Cerebellar nuclear complex (tissue), 1 donor: ENCODE data around the gene TBCCD1.

Source experiments
- DNase-seq, 2 experiments: peaks; one replicate each; lab custom pipeline; 2025; lab: John Stamatoyannopoulos, UW

The TBCCD1 gene, protein sequence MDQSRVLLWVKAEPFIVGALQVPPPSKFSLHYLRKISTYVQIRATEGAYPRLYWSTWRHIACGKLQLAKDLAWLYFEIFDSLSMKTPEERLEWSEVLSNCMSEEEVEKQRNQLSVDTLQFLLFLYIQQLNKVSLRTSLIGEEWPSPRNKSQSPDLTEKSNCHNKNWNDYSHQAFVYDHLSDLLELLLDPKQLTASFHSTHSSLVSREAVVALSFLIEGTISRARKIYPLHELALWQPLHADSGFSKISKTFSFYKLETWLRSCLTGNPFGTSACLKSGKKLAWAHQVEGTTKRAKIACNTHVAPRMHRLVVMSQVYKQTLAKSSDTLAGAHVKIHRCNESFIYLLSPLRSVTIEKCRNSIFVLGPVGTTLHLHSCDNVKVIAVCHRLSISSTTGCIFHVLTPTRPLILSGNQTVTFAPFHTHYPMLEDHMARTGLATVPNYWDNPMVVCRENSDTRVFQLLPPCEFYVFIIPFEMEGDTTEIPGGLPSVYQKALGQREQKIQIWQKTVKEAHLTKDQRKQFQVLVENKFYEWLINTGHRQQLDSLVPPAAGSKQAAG

DNA sequence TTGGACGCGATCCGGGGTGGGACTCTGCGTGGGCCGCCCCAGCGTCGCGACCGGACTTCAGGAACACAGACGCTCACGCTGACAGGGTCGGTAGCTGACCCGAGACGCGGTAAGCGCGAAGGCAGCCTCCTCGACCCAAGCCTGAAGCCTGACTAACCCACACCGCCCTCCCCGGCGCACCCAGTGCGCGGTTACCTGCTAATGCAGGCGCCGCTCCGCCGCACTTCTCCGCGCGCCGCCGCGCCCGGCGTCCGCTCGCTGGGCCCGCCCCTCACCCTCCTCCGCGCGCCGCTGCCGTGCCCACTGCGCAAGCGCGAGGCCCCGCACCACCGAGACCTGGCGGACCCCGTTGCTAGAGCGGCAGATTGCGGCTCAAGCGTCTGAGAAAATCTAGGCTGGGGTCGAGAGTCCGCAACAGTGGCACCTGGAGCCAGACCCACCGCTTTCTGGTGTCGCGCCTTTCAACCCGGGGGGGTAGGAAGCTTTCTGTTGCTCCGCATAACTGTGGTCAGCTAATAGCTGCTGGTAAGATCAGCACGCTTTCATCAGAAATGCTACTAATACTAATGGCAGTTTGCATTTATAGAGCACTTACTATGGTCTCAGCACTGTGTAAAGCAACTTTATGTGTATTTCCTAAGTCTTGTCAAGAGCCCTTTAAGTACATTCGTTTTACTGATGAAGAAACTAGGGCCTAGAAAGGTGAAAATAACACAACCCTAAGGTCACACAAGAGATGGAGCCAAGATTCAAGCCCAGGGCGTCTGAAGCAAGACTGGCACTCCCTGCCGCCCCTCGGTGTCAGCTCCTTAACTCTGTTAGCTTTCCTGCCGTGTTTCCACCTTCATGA is at the start of gene TBCCD1:
TBCCD1 (minus strand) TSS at position 268 of the 850 bp plus-strand sequence. CDS start 3,010 bp downstream, outside the sequence.
- DNase-seq = peak; percentile 6 to 81

DNA sequence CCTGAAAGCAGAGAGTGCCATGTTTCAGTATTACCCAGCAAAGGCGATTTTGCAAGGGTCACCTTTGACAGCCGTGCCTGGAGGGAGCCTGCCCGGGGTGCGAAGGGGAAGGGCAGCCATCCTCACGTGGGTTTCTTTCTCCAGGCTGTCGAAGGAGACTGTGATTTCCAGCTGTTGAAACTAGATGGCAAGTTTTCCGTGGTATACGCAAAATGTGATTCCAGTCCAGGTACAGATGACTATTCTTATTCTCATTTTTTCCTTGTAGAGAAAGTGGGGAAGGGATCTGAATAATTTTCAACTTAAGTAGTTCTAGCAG is 49.1 kb upstream of the TBCCD1 start:
- no peak for DNase-seq

DNA sequence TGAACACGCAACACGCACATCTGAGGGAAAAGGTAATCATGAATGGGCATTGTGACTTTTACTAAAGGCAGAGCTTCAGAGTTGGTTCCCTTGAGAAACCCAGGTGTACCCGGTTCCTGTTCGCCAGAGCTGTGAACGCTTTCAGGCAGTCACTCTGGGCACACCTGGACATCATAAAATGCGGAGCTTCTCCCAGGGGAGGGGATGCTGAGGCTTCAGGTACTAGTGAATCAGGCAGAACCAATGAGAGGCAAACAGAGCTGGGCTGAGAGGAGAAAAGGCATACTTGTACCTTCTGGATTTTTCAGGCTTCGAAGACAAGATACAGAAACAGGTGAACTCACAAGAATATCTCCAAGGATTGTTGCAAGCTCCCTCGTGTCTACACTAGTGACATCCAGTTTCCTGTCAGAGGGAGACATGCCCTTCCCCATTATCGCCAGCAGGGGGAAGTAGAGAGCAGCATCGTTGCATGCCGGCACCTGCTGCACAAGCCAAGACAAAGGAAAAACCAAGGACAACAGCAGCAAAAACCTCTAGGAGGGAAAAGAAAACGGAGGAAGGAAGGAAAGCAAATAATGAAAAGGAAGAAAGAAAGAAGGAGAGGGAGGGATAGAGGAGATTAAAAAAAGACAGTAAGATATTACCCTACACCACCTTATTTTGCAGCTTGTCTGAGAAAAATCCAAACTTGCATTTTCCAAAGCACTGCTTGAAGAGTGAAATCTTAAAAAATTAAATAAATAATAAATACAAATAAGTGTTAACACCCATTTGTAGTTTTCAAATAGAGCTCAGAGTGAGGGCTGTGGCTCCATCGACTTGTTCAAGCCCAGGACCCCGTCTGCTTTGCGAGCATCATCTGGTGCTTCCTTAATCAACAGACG is 47.7 kb upstream of the TBCCD1 start:
- DNase-seq = peak in 1 of 2 experiments; percentile 50

DNA sequence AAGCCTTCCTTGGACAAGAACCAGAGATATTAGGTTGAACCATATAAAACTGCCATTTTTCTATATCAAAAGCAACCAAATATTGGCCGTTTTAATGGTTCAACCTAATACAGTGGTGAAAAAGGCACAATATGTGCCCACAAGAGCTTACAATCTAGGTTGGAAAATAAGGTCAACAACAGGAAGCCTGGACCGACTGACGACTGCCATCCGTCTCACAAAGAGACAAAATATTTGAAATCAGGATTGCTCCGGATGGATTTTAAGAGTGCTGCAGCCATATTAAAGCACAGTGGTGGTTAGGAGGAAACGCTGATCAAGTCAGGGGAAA is 47.1 kb upstream of the TBCCD1 start:
- no peak for DNase-seq

DNA sequence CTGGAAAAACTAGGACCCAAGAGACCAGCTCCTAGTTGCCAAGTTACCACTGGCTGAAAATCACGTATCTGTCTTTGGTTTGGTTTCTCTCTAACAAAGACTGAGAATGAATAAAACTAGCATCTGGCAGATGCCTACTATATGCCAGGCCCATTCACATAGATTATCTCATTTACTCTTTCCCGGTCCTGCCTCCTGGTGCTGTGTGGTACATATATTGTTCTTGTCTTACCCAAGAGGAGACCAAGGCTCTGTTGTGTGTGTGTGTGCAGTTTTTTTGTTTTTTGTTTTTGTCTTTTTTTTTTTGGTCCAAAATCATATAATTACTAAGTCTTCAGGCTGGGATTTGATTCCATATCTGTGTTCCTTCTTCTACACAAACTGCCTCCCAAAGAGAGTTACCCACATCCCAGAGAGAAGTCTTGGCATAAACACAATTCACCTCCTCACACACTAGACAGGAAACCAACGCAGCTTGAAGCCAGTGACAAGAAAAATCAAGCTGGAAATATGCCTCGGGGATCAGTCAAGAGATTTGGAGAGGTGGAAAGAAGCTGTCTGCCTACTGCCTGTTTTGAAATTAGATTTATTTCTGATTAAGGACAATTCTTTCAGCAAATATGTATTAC is 46.6 kb upstream of the TBCCD1 start:
- no peak for DNase-seq

DNA sequence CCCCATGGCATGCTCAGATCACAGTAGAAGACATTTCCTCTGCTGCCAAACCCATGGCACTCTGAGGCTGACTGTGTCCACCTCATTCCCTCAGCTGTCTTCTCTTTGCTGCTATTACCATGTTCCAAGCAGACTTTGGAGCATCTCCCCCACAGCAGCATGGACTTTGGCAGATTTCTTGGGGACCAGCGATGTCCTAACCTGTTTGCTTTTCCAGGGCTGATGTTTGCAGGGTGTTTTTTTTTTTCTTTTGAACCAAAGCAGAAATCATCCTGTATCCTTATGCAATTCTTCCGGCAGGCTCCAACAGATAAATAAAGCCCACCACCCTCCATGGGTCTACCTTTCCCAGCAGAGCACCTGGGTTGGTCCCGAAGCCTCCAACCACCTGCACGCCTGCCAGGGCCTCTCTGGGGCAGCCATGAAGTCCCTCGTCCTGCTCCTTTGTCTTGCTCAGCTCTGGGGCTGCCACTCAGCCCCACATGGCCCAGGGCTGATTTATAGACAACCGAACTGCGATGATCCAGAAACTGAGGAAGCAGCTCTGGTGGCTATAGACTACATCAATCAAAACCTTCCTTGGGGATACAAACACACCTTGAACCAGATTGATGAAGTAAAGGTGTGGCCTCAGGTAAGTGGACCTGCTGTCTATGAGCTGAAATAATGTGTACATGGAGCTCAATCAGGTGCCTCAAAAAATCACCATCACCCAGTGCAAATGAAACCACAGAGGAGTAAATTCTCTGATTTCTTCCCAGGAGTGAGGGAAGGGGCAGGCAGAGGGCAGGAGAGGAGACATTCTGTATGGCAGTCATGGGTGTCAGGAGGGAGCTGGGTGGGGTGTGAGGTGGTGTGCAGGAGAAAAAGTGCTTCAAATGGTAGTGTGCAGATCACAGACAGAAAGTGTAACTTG is 45.8 kb upstream of the TBCCD1 start, which contains the start of gene AHSG:
AHSG (plus strand) TSS at position 340 of the 916 bp plus-strand sequence; CDS start at position 422, 82 bp downstream.
- no peak for DNase-seq

DNA sequence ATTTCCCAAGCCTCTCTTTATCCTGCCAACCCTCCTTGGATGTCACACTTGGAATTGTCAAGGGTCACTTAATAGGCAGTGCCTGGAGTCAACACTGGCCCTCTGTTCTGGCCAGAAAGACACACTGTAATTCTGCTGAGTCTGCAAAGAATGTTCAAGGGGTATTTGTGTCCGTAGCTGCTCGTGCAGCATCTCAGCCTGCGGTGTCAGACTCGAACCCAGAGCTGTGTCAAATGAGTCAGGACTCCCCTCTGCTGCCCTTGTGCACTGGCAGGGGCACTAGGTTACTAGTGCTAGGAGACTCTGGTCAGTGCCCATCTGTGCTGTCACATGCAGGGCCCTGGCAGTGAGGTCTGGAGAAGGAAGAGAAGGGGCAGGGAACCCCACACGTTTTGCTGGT is 44.9 kb upstream of the TBCCD1 start:
- no peak for DNase-seq

DNA sequence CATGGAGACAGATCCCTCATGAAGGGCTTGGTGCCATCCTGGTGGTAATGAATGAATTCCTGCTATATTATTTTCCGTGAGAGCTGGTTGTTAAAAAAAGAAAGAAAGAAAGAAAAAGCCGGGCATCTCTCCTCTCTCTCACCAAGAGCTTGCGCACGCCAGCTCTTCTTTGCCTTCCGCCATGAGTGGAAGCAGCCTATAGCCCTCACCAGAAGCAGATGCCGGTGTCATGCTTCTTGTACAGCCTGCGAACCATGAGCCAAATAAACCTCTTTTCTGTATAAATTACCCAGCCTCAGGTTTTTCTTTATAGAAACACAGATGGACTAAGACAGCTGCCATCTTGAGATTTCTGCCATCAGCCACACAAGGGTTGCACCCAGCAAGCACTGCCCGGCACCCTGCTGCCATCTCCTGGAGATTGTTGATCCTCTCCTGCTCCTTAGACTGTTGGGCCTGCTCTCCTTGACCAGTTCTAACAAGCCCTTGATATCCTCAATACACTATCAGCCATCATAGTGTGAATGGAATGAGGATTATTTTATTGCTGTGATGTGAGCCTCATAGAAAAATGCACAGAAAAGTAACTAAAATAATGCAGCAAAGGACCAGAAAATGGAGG is 42.2 kb upstream of the TBCCD1 start:
- DNase-seq = no peak

DNA sequence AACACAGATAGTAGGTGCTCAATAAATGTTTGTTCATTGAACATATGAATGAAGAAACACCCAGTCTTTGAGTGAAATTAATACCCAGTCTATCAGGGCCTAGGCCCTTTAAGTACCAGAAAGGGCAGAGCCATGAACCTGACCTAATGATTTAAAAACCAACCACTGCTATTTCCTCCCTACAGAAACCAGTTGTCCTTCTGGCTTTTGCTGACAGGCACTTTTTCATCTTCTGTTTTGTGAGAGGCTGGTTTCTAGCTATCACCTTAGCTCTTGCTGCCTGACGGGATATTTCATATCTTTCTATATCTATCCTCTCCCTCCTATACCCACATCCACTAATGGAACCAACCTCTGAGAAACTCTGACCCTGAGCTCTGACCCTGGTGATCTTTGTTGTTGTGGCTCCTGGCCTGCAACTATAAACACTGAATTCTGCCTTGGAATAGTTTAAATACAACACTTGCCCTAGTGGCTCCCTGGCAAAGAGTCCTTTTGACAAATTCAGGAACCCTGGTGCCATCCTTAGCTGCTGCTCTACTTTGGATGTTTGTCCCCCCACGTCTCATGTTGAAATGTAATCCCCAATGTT is 41.6 kb upstream of the TBCCD1 start:
- DNase-seq = no peak

DNA sequence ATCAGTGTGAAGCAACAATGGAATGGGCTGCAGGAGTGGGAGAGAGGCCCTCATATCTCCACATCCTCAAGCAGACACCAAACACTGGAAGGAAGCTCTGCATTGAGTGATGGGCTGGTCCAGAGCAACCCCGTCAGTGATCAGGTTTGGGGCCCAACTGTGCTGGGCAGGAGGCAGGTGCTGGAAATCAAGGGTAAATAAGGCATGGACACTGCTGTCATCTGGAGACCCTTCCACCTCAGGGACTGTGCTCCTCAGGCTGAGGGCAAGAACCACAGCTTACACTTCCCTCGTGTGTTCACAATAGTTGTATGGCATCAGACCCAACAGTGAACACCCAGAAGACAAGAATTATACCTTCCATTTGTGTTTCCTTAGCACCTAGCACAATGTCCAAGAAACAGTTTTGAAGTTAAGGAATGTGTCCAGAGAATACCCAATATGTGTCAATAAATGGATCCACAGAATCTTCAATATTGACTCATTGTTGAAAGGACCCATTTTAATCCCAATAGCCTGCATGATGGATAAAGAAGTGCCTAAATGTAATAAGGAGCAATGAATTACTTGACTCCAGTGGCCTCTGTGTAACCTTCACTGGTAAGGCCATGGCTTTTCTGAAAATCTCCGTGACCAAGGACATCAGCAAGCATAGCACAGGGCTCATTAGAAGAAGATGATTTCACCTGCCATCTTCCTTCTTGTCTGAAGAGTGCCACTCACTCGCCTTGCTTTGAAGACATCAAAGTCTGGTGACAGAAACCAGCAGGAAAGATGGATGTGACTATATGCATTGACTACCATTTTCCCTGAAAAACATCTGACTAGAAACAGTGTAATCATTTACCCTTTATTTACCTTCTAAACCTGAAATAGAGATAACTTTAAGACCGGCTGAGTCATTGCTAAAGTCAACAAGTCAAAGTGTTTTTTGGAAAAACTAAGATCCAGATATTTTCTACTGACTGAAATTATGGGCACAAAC is 38.7 kb upstream of the TBCCD1 start:
- DNase-seq = no peak

DNA sequence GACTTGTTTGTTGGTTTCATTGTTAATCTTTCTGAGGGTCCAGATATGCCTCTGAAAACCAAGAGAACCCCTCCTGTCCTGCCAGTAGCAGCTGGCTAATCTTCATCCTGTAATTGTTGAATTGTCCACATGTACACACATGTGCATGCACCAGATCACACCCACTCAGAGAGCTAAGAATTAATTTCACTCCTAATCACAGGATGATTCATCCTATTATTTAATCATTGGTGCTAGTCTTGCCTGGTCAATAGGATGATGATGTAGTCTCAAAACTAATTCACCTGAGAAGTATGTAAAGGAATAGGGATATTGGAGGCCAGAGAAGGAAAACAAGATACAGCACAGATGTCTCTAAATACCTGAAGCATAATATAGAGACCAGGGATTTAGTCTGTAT is 37.9 kb upstream of the TBCCD1 start:
- no peak for DNase-seq

DNA sequence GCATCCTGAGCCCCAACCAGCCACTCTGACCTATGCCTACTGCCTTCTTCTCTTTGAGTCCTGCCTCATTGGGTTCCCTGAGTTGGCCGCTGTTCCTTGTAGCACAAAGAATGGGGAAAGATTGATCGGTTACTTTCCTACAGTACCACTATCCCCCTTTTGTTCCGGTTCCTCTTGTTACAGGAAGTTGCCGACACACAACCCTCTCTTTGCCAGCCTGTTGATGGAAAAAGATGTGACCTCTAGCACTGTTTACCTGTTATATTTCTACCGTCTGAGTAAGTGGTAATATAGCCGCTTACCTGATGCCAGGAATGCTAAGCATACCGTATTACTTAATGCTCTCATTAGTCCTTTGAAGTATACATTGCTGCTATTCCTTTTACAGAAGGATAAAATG is 36.0 kb upstream of the TBCCD1 start:
- DNase-seq = no peak

DNA sequence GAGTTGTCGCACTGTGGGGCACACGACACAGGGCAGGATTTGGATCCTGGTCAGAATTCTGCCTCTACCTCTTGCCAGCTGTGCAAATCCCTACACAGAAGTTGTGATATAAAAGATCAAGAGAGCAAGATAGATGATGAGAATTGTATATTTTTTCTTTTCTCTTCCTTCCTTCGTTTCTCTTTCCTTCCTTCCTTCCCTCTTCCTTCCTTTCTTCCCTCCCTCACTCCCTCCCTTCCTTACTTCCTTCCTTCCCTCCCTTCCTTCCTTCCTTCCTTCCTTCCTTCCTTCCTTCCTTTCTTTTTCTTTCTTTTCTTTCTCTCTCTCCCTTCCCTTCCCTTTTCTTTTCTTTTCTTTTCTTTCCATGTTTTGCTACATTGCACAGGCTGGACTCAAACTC is 33.8 kb upstream of the TBCCD1 start:
- no peak for DNase-seq

DNA sequence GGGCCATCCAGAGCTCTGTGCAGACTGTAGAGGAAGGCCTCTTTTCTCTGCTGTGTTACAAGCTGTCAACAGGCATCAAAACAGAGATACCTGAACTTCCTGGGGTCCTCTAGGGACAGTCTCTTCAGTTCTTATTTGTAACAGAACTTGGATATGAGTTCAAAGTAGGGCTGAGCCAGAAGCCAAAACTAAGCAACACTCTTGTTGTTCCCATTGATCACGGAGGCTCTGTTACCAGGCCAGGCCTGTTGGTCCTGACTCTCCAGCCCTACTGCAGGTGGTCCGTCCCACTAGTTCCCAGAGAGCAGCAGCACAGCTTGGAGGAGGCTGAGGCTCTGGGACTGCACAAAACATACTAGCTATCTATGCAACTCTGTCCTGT is 32.6 kb upstream of the TBCCD1 start:
- no peak for DNase-seq

DNA sequence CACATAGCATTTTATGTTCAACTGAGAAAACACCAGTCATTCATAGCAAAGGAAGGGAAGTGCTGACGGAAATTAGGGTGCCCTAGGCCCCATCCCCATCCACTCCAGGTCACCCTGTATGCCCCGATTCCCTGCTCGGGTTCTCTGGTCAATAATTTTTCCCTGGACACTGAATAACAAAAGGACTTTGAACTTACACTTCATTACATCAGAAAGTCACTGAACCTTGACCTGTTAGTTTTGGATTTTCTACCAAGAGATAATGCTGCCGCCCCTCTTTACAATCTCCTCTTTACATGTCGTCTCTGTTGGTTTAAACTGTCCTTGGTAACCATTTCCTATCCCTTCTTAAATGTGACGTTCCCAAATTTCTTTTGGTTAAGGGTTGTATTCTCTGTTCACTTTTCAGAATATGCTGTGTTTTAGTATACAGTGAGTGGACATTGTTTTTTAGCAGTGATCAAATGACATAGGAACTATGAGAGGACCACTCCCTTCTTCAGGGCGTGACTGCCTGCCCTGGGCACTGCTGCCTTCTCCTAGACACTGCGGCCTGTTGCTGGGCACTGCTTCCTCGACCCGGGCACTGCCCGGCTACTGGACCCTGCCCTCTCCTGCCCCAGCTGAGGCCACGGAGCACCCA is 32.1 kb upstream of the TBCCD1 start:
- DNase-seq = no peak

DNA sequence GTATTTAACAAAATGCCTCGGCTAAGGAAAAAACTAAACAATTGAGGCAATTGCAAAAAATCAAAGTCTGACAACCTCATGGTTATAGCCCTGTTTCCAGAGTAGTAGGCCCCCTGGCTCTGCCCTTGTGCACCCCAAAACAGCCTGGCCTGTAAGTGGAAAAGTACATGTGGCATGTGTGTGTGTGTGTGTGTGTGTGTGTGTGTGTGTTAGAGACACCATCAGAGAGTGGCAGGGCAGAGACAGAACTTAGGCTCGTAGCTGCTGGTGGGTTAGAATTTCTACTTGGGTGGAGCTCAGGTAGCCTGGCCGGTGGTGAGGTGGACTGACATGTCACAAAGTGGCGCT is 31.6 kb upstream of the TBCCD1 start:
- DNase-seq = no peak

DNA sequence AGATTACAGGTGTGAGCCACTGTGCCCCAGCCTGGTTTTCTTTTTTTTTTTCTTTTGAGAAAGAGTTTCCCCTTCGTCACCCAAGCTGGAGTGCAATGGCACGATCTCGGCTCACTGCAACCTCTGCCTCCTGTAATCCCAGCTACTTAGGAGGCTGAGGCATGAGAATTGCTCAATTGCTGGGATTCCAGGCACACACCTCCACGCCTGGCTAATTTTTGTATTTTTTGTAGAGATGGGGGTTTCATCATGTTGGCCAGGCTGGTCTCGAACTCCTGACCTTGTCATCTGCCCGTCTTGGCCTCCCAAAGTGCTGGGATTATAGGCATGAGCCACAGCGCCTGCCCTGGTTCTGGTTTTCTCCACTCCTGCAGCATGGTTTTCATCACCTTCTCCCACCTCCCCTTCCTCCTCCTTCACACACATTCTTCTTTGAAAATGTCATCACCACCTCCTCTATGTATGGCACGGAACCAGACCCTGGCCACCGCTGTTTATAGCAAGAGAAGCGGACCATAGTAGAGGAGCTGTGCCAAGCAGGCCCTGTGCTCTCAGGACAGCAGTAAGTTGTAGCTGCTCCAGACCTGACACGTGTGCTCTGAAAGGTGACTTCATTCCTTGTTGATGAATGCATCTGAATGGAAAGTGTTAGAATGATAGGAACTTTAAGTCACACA is 31.1 kb upstream of the TBCCD1 start:
- no peak for DNase-seq
